ENCODE data around the gene MYBPH.

DNA sequence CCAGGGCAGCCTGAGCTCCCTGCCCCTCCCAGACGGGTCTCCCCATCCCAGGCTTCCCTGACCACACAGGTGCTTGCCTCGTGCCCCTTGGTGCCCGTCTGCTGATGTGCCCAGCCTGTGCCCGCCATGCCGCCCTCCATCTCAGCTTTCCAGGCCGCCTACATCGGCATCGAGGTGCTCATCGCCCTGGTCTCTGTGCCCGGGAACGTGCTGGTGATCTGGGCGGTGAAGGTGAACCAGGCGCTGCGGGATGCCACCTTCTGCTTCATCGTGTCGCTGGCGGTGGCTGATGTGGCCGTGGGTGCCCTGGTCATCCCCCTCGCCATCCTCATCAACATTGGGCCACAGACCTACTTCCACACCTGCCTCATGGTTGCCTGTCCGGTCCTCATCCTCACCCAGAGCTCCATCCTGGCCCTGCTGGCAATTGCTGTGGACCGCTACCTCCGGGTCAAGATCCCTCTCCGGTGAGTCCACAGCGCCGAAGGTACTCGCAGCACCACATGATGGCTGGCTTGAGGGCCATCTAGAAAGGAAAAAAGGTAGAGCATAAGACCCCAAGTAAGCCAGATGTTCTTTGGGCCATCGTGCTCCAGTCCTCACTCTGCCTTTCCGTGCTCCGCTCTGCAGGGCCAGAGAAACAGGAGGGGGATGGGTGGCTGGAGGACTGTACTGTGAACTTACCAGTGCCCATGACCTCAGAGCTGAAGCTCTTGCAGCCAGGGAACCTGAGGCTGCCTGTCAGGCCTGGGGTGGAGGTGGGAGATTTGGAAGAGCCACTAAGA is 46.7 kb downstream of the MYBPH start:
- TF ChIP-seq HNRNPUL1 (IDR thresholded peaks at IDR 0.05; ENCODE audit: low read depth, low read length) = no peak
- no peak for TF ChIP-seq KLF9 (CRISPR knock-in tag; IDR thresholded peaks at IDR 0.05; ENCODE audit: low read depth)
- no peak for TF ChIP-seq CTCF (CRISPR knock-in tag; IDR thresholded peaks at IDR 0.05)
- no peak for TF ChIP-seq BRF2 (CRISPR knock-in tag; IDR thresholded peaks at IDR 0.05)
- TF ChIP-seq POLR2AphosphoS5 (IDR thresholded peaks at IDR 0.05; ENCODE audit: low read depth, low read length) = no peak

Data from HepG2 (cell line).